Stimulated activated naive CD4-positive, alpha-beta T cell (primary cell): ENCODE measurements around the gene LRRC9.
"Not testable (repeated sequence)": the region's sequence is repeated elsewhere in the genome, so short reads cannot be mapped to it uniquely, and the experiment has no call there.

Experiments
- DNase-seq, 6 experiments: peaks; one replicate each; lab custom pipeline; 2025; lab: John Stamatoyannopoulos, UW

LRRC9 gene

GRCh38 chr14:59957890-59958289 lies 37.9 kb downstream of the LRRC9 start:
- not testable (repeated sequence) for DNase-seq

GRCh38 chr14:59959668-59960067 lies 39.7 kb downstream of the LRRC9 start:
- DNase-seq: no peak

- no peak for DNase-seq
Observed at GRCh38 chr14:59961518-59962062, 41.6 kb downstream of the LRRC9 start.

GRCh38 chr14:59964251-59965007 lies 44.5 kb downstream of the LRRC9 start:
- peak in 3 of 6 experiments; percentile 4 to 35 (median 8) for DNase-seq

GRCh38 chr14:59969319-59969718 lies 49.4 kb downstream of the LRRC9 start:
- no peak for DNase-seq

GRCh38 chr14:59981564-59981963 lies 61.6 kb downstream of the LRRC9 start:
- no peak for DNase-seq

- no peak for DNase-seq
Observed at GRCh38 chr14:59983048-59983447, 63.1 kb downstream of the LRRC9 start.

GRCh38 chr14:59986556-59987059 lies 66.7 kb downstream of the LRRC9 start:
- no peak for DNase-seq

GRCh38 chr14:59997449-59997848 lies 77.5 kb downstream of the LRRC9 start:
- DNase-seq: no peak

GRCh38 chr14:59997966-59998365 lies 78.0 kb downstream of the LRRC9 start:
- DNase-seq: no peak

GRCh38 chr14:59998564-59998963 lies 78.6 kb downstream of the LRRC9 start:
- no peak for DNase-seq

- DNase-seq: no peak
Observed at GRCh38 chr14:60002819-60003492, 83.0 kb downstream of the LRRC9 start.

- no peak for DNase-seq
Observed at GRCh38 chr14:60003991-60004390, 84.0 kb downstream of the LRRC9 start.

GRCh38 chr14:60008042-60008441 lies 88.1 kb downstream of the LRRC9 start:
- no peak for DNase-seq

GRCh38 chr14:60010263-60010662 lies 90.3 kb downstream of the LRRC9 start:
- DNase-seq: not testable (repeated sequence)

GRCh38 chr14:60014402-60014801 lies 94.5 kb downstream of the LRRC9 start:
- DNase-seq: no peak

- DNase-seq: no peak
Observed at GRCh38 chr14:60021619-60022018, 101.7 kb downstream of the LRRC9 start.

- no peak for DNase-seq
Observed at GRCh38 chr14:60025571-60025970, 105.6 kb downstream of the LRRC9 start.

GRCh38 chr14:60035177-60035576 lies 115.2 kb downstream of the LRRC9 start:
- DNase-seq: no peak

- DNase-seq: peak in 2 of 6 experiments; percentile 11 to 26
Observed at GRCh38 chr14:60047976-60048375, 128.0 kb downstream of the LRRC9 start.

GRCh38 chr14:60051721-60052221 lies 131.8 kb downstream of the LRRC9 start:
- DNase-seq: peak in 1 of 6 experiments; percentile 42

GRCh38 chr14:60058087-60058486 lies 138.1 kb downstream of the LRRC9 start:
- no peak for DNase-seq

- DNase-seq: no peak
Observed at GRCh38 chr14:60061371-60061770, 141.4 kb downstream of the LRRC9 start.
